MM.1S (cell line): ENCODE measurements around the gene MRPL17.

ENCODE experiments used
- DNase-seq: peaks from one replicate; pipeline ENCODE4 v3.0.0-alpha.2; 2015
- H2AFZ ChIP-seq: fragments of 300-600 bp; sonication (generic); 2 replicates; pipeline ENCODE4 v1.6.0; 2016; ENCODE audit warnings: antibody characterized with exemption, low read length
- H3F3A ChIP-seq: fragments of 300-600 bp; sonication (generic); 2 replicates; pipeline ENCODE4 v1.6.1; 2016; ENCODE audit warnings: mild to moderate bottlenecking, antibody characterized with exemption, low read length, moderate library complexity, mixed read lengths; ENCODE audit not compliant: insufficient read depth
- H3K27ac ChIP-seq: fragments of 300-600 bp; sonication (generic); 2 replicates; pipeline ENCODE4 v1.5.1; 2016; ENCODE audit warnings: mild to moderate bottlenecking, low read length
- H3K27me3 ChIP-seq: fragments of 300-600 bp; sonication (generic); replicated peaks from 2 replicates; pipeline ENCODE4 v1.6.0; 2016; ENCODE audit warnings: low read length; ENCODE audit not compliant: insufficient read depth
- H3K36me3 ChIP-seq: fragments of 300-600 bp; sonication (generic); replicated peaks from 2 replicates; pipeline ENCODE4 v1.6.1; 2016; ENCODE audit warnings: mild to moderate bottlenecking, low read length, mixed read lengths; ENCODE audit not compliant: insufficient read depth
- H3K4me1 ChIP-seq: fragments of 300-600 bp; sonication (generic); 2 replicates; pipeline ENCODE4 v1.6.1; 2016; ENCODE audit warnings: low read length, mixed read lengths
- H3K4me2 ChIP-seq: fragments of 300-600 bp; sonication (generic); 2 replicates; pipeline ENCODE4 v1.6.0; 2016; ENCODE audit warnings: low read depth, low read length
- H3K4me3 ChIP-seq: fragments of 300-600 bp; sonication (generic); 2 replicates; pipeline ENCODE4 v1.5.1; 2016; ENCODE audit warnings: low read length, mixed read lengths
- H3K79me2 ChIP-seq: fragments of 300-600 bp; sonication (generic); 2 replicates; pipeline ENCODE4 v1.6.1; 2016; ENCODE audit warnings: mixed run types, low read length, mixed read lengths
- H3K9ac ChIP-seq: fragments of 300-600 bp; sonication (generic); 2 replicates; pipeline ENCODE4 v1.6.1; 2016; ENCODE audit warnings: low read length, mixed read lengths
- H3K9me2 ChIP-seq: fragments of 300-600 bp; sonication (generic); replicated peaks from 2 replicates; pipeline ENCODE4 v1.6.1; 2016; ENCODE audit warnings: mild to moderate bottlenecking, low read length, mixed read lengths; ENCODE audit not compliant: insufficient read depth
- H3K9me3 ChIP-seq: fragments of 300-600 bp; sonication (generic); replicated peaks from 2 replicates; pipeline ENCODE4 v1.6.1; 2016; ENCODE audit warnings: mild to moderate bottlenecking, low read length, mixed read lengths; ENCODE audit not compliant: insufficient read depth
- H4K20me1 ChIP-seq: fragments of 300-600 bp; sonication (generic); 2 replicates; pipeline ENCODE4 v1.6.1; 2016; ENCODE audit warnings: mild to moderate bottlenecking, low read length, moderate library complexity, mixed read lengths; ENCODE audit not compliant: insufficient read depth
- EZH2 ChIP-seq: fragments of 300-600 bp; sonication (generic); optimal IDR thresholded peaks from 2 replicates; pipeline ENCODE3; 2017; ENCODE audit warnings: low read depth, mild to moderate bottlenecking, antibody characterized with exemption, low read length, mixed read lengths
- EZH2phosphoT487 ChIP-seq: fragments of 300-600 bp; sonication (generic); IDR thresholded peaks from 2 replicates; pipeline ENCODE4 v1.6.1; 2018; ENCODE audit warnings: antibody characterized with exemption, low read length
- TF ChIP-seq, protein P1 (sequence below): fragments of 300-600 bp; sonication (generic); IDR thresholded peaks from 2 replicates; pipeline ENCODE4 v1.5.1; 2016; ENCODE audit warnings: antibody characterized with exemption, low read length, mixed read lengths

The MRPL17 gene

DNA sequence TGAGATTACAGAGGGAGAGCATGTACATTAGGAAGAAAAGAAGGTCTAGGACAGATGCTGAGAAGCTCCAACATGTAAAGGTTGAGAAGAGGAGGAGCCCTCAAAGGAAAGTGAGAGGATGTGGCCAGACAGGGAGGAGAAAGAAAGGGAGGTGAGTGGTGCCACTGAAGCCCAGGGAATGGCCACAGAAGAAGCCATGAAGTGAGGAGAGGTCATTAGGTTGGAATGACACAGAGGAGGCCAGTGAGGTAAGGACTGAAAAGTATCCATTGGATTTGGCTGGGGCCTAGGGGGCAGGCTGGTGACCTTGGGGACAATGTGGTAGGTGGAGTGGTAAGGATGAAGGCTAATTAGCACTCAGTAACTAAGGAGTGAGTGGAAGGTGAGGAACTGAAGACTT, 24.5 kb downstream of the MRPL17 start:
- peaks cover 45% of the 10 kb centered on the region for H3K27me3 ChIP-seq
- DNase-seq, result no peak
- H3K9me3 ChIP-seq, result no peaks in the 10 kb centered on the region
- no peak overlapping the region for H3K4me3 ChIP-seq
- no peaks in the 10 kb centered on the region for H3K36me3 ChIP-seq
- H3F3A ChIP-seq, result no peaks in the 10 kb centered on the region
- TF ChIP-seq EZH2, result no peak
- no peak for TF ChIP-seq EZH2phosphoT487
- TF ChIP-seq, protein P1, sequence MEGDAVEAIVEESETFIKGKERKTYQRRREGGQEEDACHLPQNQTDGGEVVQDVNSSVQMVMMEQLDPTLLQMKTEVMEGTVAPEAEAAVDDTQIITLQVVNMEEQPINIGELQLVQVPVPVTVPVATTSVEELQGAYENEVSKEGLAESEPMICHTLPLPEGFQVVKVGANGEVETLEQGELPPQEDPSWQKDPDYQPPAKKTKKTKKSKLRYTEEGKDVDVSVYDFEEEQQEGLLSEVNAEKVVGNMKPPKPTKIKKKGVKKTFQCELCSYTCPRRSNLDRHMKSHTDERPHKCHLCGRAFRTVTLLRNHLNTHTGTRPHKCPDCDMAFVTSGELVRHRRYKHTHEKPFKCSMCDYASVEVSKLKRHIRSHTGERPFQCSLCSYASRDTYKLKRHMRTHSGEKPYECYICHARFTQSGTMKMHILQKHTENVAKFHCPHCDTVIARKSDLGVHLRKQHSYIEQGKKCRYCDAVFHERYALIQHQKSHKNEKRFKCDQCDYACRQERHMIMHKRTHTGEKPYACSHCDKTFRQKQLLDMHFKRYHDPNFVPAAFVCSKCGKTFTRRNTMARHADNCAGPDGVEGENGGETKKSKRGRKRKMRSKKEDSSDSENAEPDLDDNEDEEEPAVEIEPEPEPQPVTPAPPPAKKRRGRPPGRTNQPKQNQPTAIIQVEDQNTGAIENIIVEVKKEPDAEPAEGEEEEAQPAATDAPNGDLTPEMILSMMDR, result no peak
- no peak overlapping the region for H3K27ac ChIP-seq
- H2AFZ ChIP-seq, result no peak overlapping the region
- H3K4me2 ChIP-seq, result no peak overlapping the region
- H3K79me2 ChIP-seq, result no peaks in the 10 kb centered on the region
- no peaks in the 10 kb centered on the region for H4K20me1 ChIP-seq
- no peaks in the 10 kb centered on the region for H3K9me2 ChIP-seq
- H3K9ac ChIP-seq, result no peak overlapping the region
- no peaks in the 10 kb centered on the region for H3K4me1 ChIP-seq

DNA sequence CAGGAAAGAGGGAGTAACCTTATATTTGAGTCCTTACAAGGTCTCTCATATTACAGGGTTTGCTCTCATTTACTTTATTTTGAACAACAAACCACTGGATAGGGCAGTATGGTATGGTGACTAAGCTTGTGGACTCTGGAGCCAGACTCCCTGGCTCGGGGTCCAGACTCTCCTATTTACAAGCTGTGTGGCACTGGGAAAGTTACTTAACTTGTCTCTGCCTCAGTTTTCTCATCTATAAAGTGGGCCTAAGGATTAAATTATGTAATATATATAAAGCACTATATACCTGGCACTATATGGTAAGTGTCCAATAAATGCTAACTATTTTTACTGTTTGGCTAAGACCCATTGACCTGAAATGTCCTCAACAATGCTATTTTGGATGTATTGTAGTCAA, 25.8 kb downstream of the MRPL17 start:
- Histone ChIP-seq H3K9ac (no peak overlapping the region), H3K27ac (no peak overlapping the region), H3K4me3 (no peak overlapping the region), H3K9me3 (no peaks in the 10 kb centered on the region), H3K9me2 (no peaks in the 10 kb centered on the region), H3K27me3 (peaks cover 53% of the 10 kb centered on the region), H4K20me1 (no peaks in the 10 kb centered on the region), H3K4me1 (no peaks in the 10 kb centered on the region), H3F3A (no peaks in the 10 kb centered on the region), H3K36me3 (no peaks in the 10 kb centered on the region), H3K4me2 (no peak overlapping the region), H3K79me2 (no peaks in the 10 kb centered on the region), H2AFZ (no peak overlapping the region)
- no peak for DNase-seq
- TF ChIP-seq EZH2phosphoT487 (no peak), EZH2 (no peak)
- TF ChIP-seq, protein P1, result no peak

DNA sequence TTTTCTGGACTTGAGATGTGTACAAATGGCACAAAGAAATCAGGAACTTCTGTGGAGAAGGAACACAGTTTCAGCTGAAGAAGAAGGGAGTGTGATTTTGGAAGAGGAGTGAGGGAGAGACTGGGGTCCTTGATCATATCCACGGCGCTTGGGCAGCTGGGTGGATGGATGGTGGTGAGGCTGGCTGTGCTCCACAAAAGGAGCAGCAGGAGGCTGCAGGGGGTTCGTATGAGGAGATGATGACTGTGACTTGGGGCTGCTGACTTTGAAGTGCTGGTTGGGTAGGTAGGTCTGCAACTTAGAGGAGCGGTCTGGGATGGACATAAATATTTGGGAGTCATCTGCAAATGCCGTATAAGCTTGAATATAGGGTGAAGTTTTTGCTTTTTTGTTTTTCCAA, 26.2 kb downstream of the MRPL17 start:
- Histone ChIP-seq H4K20me1 (no peaks in the 10 kb centered on the region), H3F3A (no peaks in the 10 kb centered on the region), H2AFZ (no peak overlapping the region), H3K27me3 (peaks cover 53% of the 10 kb centered on the region), H3K9me2 (no peaks in the 10 kb centered on the region), H3K9ac (no peak overlapping the region), H3K27ac (no peak overlapping the region), H3K4me1 (no peaks in the 10 kb centered on the region), H3K4me2 (no peak overlapping the region), H3K4me3 (no peak overlapping the region), H3K36me3 (no peaks in the 10 kb centered on the region), H3K9me3 (no peaks in the 10 kb centered on the region), H3K79me2 (no peaks in the 10 kb centered on the region)
- DNase-seq, result no peak
- TF ChIP-seq EZH2phosphoT487 (no peak), EZH2 (no peak)
- TF ChIP-seq, protein P1, result no peak
